ENCODE results near the gene ZC3H12D.
"Not testable (repeated sequence)": the region's sequence is repeated elsewhere in the genome, so short reads cannot be mapped to it uniquely, and the experiment has no call there.

Gene ZC3H12D

DNA sequence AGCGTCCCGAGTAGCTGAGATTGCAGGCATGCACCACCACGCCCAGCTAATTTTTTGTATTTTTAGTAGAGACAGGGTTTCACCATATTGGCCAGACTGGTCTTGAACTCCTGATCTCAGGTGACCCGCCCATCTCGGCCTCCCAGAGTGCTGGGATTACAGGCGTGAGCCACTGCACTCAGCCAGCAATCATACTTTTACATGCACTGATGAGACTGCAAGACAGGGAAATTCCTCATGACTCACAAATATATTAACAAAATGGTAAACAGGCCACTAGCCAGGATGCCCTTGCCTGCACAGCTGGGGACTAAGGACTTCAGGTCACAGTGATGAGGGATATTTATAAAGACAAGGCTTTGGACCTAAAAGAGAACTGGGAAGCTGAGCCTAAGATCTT lies 11.8 kb upstream of the ZC3H12D start:
- CTCF ChIA-PET, result interaction anchor here (1.1 kb wide), 2 partner anchors 10 to 11 kb away, joined by 3 to 4 read pairs; no protein-coding TSS in a partner anchor
- DNase-seq; H3K4me3 ChIP-seq (ENCODE audit: control insufficient read depth in 1 of 7, extremely low read depth in 1 of 7, insufficient read depth in 4 of 7, low read depth in 2 of 7, low read length in 6 of 7); H3K9me3 ChIP-seq (ENCODE audit: control extremely low read depth in 1 of 5, control insufficient read depth in 4 of 5, insufficient read depth in 2 of 5, low read depth in 1 of 5, low read length in 4 of 5); POLR2A ChIA-PET; H3K36me3 ChIP-seq (ENCODE audit: control insufficient read depth in 4 of 4, insufficient read depth in 4 of 4, low read length in 3 of 4); H3K27me3 ChIP-seq (replicated peaks in 2 of 5; ENCODE audit: control insufficient read depth in 4 of 5, insufficient read depth in 5 of 5, low read length in 4 of 5); H3K27ac ChIP-seq (ENCODE audit: insufficient read depth in 1 of 2, low read depth in 1 of 2, low read length in 2 of 2, poor library complexity in 1 of 2, severe bottlenecking in 2 of 2); H3K4me1 ChIP-seq (ENCODE audit: control extremely low read depth in 1 of 4, control insufficient read depth in 4 of 4, insufficient read depth in 4 of 4, low read length in 3 of 4): not testable (repeated sequence)
- 91% methylated on average over 6 of the region's 6 CpGs for WGBS (ENCODE audit: insufficient coverage)

GRCh38 chr6:149495349-149496016 lies 10.7 kb upstream of the ZC3H12D start:
- H3K36me3 ChIP-seq (ENCODE audit: control insufficient read depth in 4 of 4, insufficient read depth in 4 of 4, low read length in 3 of 4); DNase-seq; H3K27me3 ChIP-seq (replicated peaks in 2 of 5; ENCODE audit: control insufficient read depth in 4 of 5, insufficient read depth in 5 of 5, low read length in 4 of 5); H3K27ac ChIP-seq (ENCODE audit: insufficient read depth in 1 of 2, low read depth in 1 of 2, low read length in 2 of 2, poor library complexity in 1 of 2, severe bottlenecking in 2 of 2); H3K4me1 ChIP-seq (ENCODE audit: control extremely low read depth in 1 of 4, control insufficient read depth in 4 of 4, insufficient read depth in 4 of 4, low read length in 3 of 4); H3K9me3 ChIP-seq (ENCODE audit: control extremely low read depth in 1 of 5, control insufficient read depth in 4 of 5, insufficient read depth in 2 of 5, low read depth in 1 of 5, low read length in 4 of 5); H3K4me3 ChIP-seq (ENCODE audit: control insufficient read depth in 1 of 7, extremely low read depth in 1 of 7, insufficient read depth in 4 of 7, low read depth in 2 of 7, low read length in 6 of 7): not testable (repeated sequence)
- POLR2A ChIA-PET, result interaction anchor here (0.6 kb wide), 1 partner anchor 63 kb away, joined by 5 read pairs; no protein-coding TSS in a partner anchor
- WGBS (ENCODE audit: insufficient coverage), result 80% methylated on average over 4 of the region's 11 CpGs
- CTCF ChIA-PET, result interaction anchor here (1.1 kb wide), 1 partner anchor 9 kb away, joined by 3 read pairs; no protein-coding TSS in a partner anchor

GRCh38 chr6:149494810-149495209 lies 10.0 kb upstream of the ZC3H12D start:
- H3K4me1 ChIP-seq (ENCODE audit: control extremely low read depth in 1 of 4, control insufficient read depth in 4 of 4, insufficient read depth in 4 of 4, low read length in 3 of 4); H3K27me3 ChIP-seq (replicated peaks in 2 of 5; ENCODE audit: control insufficient read depth in 4 of 5, insufficient read depth in 5 of 5, low read length in 4 of 5); H3K9me3 ChIP-seq (ENCODE audit: control extremely low read depth in 1 of 5, control insufficient read depth in 4 of 5, insufficient read depth in 2 of 5, low read depth in 1 of 5, low read length in 4 of 5); H3K4me3 ChIP-seq (ENCODE audit: control insufficient read depth in 1 of 7, extremely low read depth in 1 of 7, insufficient read depth in 4 of 7, low read depth in 2 of 7, low read length in 6 of 7); H3K36me3 ChIP-seq (ENCODE audit: control insufficient read depth in 4 of 4, insufficient read depth in 4 of 4, low read length in 3 of 4); CTCF ChIA-PET; H3K27ac ChIP-seq (ENCODE audit: insufficient read depth in 1 of 2, low read depth in 1 of 2, low read length in 2 of 2, poor library complexity in 1 of 2, severe bottlenecking in 2 of 2): not testable (repeated sequence)
- POLR2A ChIA-PET, result interaction anchor here (0.6 kb wide), 1 partner anchor 64 kb away, joined by 5 read pairs; no protein-coding TSS in a partner anchor
- peak in 2 of 3 donors; percentile 48 to 50 for DNase-seq
- 83% methylated on average over 1 of the region's 4 CpGs for WGBS (ENCODE audit: insufficient coverage)

GRCh38 chr6:149493761-149494320 lies 9.0 kb upstream of the ZC3H12D start:
- DNase-seq, result no peak
- WGBS (ENCODE audit: insufficient coverage), result 94% methylated on average over 4 of the region's 7 CpGs

DNA sequence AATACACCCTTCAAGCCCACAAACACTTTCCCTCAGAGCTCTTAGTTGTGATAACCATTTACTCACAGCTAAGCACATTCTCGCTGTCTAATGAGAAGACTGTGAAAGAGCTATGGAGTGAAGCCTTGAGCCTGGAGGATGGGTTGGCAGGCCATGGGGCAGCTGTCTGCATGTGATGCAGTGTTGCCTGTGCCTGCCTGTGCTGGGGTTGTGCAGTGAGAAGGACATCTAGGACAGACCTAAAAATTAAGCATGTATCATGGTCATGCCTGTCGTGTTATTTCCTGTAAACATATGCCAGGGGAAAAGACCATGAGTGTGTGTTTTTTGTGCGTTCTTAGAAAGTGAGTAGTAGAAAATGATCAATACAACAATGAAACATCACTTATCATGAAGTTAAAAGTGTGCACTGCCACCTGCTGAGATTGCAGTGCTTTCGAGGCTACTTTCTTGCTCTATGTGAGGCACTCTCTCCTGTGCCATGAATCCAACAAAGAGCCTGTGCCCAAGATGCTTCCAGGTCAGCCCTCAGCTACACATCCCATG lies 8.1 kb upstream of the ZC3H12D start:
- POLR2A ChIA-PET, result no interaction called here
- no peaks in the 10 kb centered on the region for H3K36me3 ChIP-seq (ENCODE audit: control insufficient read depth in 4 of 4, insufficient read depth in 4 of 4, low read length in 3 of 4)
- CTCF ChIA-PET, result interaction anchor here (1.5 to 2.0 kb wide), 2 partner anchors 10 to 25 kb away, joined by 3 to 5 read pairs; no protein-coding TSS in a partner anchor
- H3K4me3 ChIP-seq (ENCODE audit: control insufficient read depth in 1 of 7, extremely low read depth in 1 of 7, insufficient read depth in 4 of 7, low read depth in 2 of 7, low read length in 6 of 7), result no peak overlapping the region
- 92% methylated on average over 2 of the region's 4 CpGs for WGBS (ENCODE audit: insufficient coverage)
- no peaks in the 10 kb centered on the region for H3K4me1 ChIP-seq (ENCODE audit: control extremely low read depth in 1 of 4, control insufficient read depth in 4 of 4, insufficient read depth in 4 of 4, low read length in 3 of 4)
- H3K27ac ChIP-seq (ENCODE audit: insufficient read depth in 1 of 2, low read depth in 1 of 2, low read length in 2 of 2, poor library complexity in 1 of 2, severe bottlenecking in 2 of 2), result no peak overlapping the region
- no peaks in the 10 kb centered on the region for H3K9me3 ChIP-seq (ENCODE audit: control extremely low read depth in 1 of 5, control insufficient read depth in 4 of 5, insufficient read depth in 2 of 5, low read depth in 1 of 5, low read length in 4 of 5)
- no peak for DNase-seq
- H3K27me3 ChIP-seq (replicated peaks in 2 of 5; ENCODE audit: control insufficient read depth in 4 of 5, insufficient read depth in 5 of 5, low read length in 4 of 5), result no peaks in the 10 kb centered on the region

More at GRCh38 chr6:149493761-149494320, 9.0 kb upstream of the ZC3H12D start:
- POLR2A ChIA-PET, result no interaction called here
- Histone ChIP-seq H3K36me3 (ENCODE audit: control insufficient read depth in 4 of 4, insufficient read depth in 4 of 4, low read length in 3 of 4) (no peaks in the 10 kb centered on the region), H3K27ac (ENCODE audit: insufficient read depth in 1 of 2, low read depth in 1 of 2, low read length in 2 of 2, poor library complexity in 1 of 2, severe bottlenecking in 2 of 2) (no peak overlapping the region), H3K4me3 (ENCODE audit: control insufficient read depth in 1 of 7, extremely low read depth in 1 of 7, insufficient read depth in 4 of 7, low read depth in 2 of 7, low read length in 6 of 7) (no peak overlapping the region), H3K4me1 (ENCODE audit: control extremely low read depth in 1 of 4, control insufficient read depth in 4 of 4, insufficient read depth in 4 of 4, low read length in 3 of 4) (no peaks in the 10 kb centered on the region), H3K27me3 (replicated peaks in 2 of 5; ENCODE audit: control insufficient read depth in 4 of 5, insufficient read depth in 5 of 5, low read length in 4 of 5) (no peaks in the 10 kb centered on the region), H3K9me3 (ENCODE audit: control extremely low read depth in 1 of 5, control insufficient read depth in 4 of 5, insufficient read depth in 2 of 5, low read depth in 1 of 5, low read length in 4 of 5) (no peaks in the 10 kb centered on the region)
- CTCF ChIA-PET, result interaction anchor here (1.5 to 2.0 kb wide), 2 partner anchors 11 to 24 kb away, joined by 3 to 5 read pairs; no protein-coding TSS in a partner anchor

DNA sequence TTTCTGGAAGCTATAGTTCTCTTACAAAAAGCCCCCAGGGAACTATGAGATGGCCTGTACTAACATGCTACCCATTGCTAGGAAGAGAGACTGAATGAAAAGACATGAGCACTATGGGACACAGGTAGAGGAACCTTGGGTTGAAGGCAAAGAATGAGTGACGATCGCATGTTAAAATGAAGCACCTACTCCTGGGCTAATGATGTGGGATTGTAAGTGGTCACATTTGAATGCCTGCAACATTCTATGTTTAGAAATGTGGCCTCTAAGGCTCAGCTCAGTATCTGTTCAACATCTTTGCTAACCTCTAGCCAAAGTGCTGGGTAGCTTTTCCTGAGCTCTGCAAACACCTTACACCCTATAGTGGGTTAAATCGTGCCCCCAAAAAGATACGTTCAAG lies 5.2 kb upstream of the ZC3H12D start:
- Histone ChIP-seq H3K9me3 (ENCODE audit: control extremely low read depth in 1 of 5, control insufficient read depth in 4 of 5, insufficient read depth in 2 of 5, low read depth in 1 of 5, low read length in 4 of 5) (no peaks in the 10 kb centered on the region), H3K36me3 (ENCODE audit: control insufficient read depth in 4 of 4, insufficient read depth in 4 of 4, low read length in 3 of 4) (no peaks in the 10 kb centered on the region), H3K4me3 (ENCODE audit: control insufficient read depth in 1 of 7, extremely low read depth in 1 of 7, insufficient read depth in 4 of 7, low read depth in 2 of 7, low read length in 6 of 7) (no peak overlapping the region), H3K4me1 (ENCODE audit: control extremely low read depth in 1 of 4, control insufficient read depth in 4 of 4, insufficient read depth in 4 of 4, low read length in 3 of 4) (peaks cover 7 to 9% (median 8%) of the 10 kb centered on the region in 4 experiments), H3K27ac (ENCODE audit: insufficient read depth in 1 of 2, low read depth in 1 of 2, low read length in 2 of 2, poor library complexity in 1 of 2, severe bottlenecking in 2 of 2) (no peak overlapping the region), H3K27me3 (replicated peaks in 2 of 5; ENCODE audit: control insufficient read depth in 4 of 5, insufficient read depth in 5 of 5, low read length in 4 of 5) (no peaks in the 10 kb centered on the region)
- WGBS (ENCODE audit: insufficient coverage), result no CpG with 5 or more reads among the region's 4 CpGs
- ChIA-PET POLR2A (no interaction called here), CTCF (interaction anchor here (0.6 to 7.2 kb wide), 4 partner anchors 18 to 506 kb away, joined by 3 to 33 read pairs (median 3); no protein-coding TSS in a partner anchor)
- no peak for DNase-seq

DNA sequence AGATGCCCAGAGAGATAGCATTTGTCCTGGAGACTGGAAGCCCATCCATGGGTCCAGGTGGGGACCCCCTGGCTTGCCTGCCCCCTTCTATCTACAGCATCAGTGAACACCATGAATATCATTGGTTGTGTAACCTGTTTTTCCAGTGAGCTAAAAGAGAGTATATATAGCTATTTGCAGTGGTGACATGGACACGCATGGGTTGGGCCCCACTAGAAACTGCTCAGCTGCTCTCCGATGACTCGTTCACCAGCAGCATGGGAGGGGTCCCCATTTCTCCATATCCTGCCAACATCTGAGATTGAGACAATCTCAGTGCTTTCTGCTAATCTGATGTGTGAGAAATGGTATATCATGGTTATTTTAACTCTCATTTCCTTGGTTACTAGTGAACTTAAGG lies 4.0 kb upstream of the ZC3H12D start:
- CTCF ChIA-PET, result interaction anchor here (7.2 kb wide), 1 partner anchor 19 kb away, joined by 33 read pairs; no protein-coding TSS in a partner anchor
- DNase-seq, result peak in 2 of 3 donors; percentile 33 to 48
- H3K27ac ChIP-seq (ENCODE audit: insufficient read depth in 1 of 2, low read depth in 1 of 2, low read length in 2 of 2, poor library complexity in 1 of 2, severe bottlenecking in 2 of 2), result no peak overlapping the region

More for the DNA sequence above, 4.0 kb upstream of the ZC3H12D start:
- POLR2A ChIA-PET, result interaction anchor here (0.7 kb wide), 1 partner anchor 57 kb away, joined by 5 read pairs; no protein-coding TSS in a partner anchor
- no peaks in the 10 kb centered on the region for H3K36me3 ChIP-seq (ENCODE audit: control insufficient read depth in 4 of 4, insufficient read depth in 4 of 4, low read length in 3 of 4)
- 83% methylated on average over 3 of the region's 3 CpGs for WGBS (ENCODE audit: insufficient coverage)
- no peaks in the 10 kb centered on the region for H3K9me3 ChIP-seq (ENCODE audit: control extremely low read depth in 1 of 5, control insufficient read depth in 4 of 5, insufficient read depth in 2 of 5, low read depth in 1 of 5, low read length in 4 of 5)
- H3K27me3 ChIP-seq (replicated peaks in 2 of 5; ENCODE audit: control insufficient read depth in 4 of 5, insufficient read depth in 5 of 5, low read length in 4 of 5), result no peaks in the 10 kb centered on the region
- H3K4me3 ChIP-seq (ENCODE audit: control insufficient read depth in 1 of 7, extremely low read depth in 1 of 7, insufficient read depth in 4 of 7, low read depth in 2 of 7, low read length in 6 of 7), result no peak overlapping the region
- H3K4me1 ChIP-seq (ENCODE audit: control extremely low read depth in 1 of 4, control insufficient read depth in 4 of 4, insufficient read depth in 4 of 4, low read length in 3 of 4), result peaks cover 11 to 19% (median 18%) of the 10 kb centered on the region in 4 experiments
